EH (cell line): Measurements from ENCODE around the gene ZNF681.
"Not testable (repeated sequence)": the region's sequence is repeated elsewhere in the genome, so short reads cannot be mapped to it uniquely, and the experiment has no call there.

Experiments
- DNase-seq: peaks from one replicate; pipeline ENCODE4 v3.0.0-alpha.2; 2015; ENCODE audit warnings: low read depth

Gene ZNF681

GRCh38 chr19:23772675-23773063 lies 14.0 kb upstream of the ZNF681 start:
- no peak for DNase-seq

- peak; percentile 2 for DNase-seq
Measured at GRCh38 chr19:23771761-23772674, 13.3 kb upstream of the ZNF681 start.

DNA sequence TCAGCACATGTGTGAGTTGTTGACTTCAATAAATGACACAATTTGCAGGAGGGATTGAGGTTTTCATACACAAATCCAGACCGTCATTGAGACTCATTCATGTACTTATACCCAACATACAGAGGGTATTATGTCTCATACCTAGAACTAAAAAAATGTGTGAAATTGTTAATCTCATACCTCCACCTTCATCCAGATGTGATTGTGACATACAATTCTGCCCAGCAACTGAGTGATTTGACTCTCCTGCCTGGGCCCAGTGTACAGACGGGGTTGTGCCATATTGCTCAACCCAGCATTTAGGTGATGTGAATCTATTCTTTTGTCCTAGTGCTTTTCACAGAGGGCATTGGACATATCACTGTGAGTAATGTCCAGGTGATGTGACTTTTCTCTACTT lies 12.6 kb upstream of the ZNF681 start:
- no peak for DNase-seq

DNA sequence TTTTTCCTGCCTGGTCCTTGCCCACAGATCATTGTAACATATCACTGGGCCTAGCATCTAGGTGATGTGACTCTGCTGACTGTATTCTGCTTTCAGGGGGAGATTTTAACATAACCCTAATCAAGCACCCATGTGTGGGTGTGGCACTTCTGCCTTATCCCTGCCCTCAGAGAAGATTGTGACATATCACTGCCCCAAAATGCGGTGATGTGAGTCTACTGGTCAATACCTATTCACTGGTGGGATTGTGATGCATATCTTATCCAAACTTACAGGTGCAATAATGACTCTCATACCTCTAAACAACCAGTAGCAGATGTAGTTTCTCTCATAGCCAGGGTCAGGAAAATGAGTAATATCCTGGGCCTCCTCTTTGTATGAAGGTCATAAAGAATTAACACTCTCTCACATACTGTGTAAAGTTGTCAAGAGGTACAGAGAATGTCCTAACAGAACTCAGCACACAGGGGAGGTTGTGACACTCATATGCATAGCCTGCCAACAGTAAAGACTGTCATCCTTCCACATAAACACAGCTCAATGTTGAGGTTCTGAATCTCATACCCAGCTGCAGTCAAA lies 12.1 kb upstream of the ZNF681 start:
- DNase-seq: no peak

GRCh38 chr19:23769691-23770468 lies 11.2 kb upstream of the ZNF681 start:
- DNase-seq: no peak

GRCh38 chr19:23766951-23767350 lies 8.3 kb upstream of the ZNF681 start:
- no peak for DNase-seq

GRCh38 chr19:23764781-23765180 lies 6.1 kb upstream of the ZNF681 start:
- no peak for DNase-seq

- peak; percentile 47 for DNase-seq
Measured at GRCh38 chr19:23762884-23763711, 4.4 kb upstream of the ZNF681 start.

GRCh38 chr19:23762548-23762883 lies 3.8 kb upstream of the ZNF681 start:
- DNase-seq: no peak

GRCh38 chr19:23760326-23760725 lies 1.6 kb upstream of the ZNF681 start:
- DNase-seq: not testable (repeated sequence)

DNA sequence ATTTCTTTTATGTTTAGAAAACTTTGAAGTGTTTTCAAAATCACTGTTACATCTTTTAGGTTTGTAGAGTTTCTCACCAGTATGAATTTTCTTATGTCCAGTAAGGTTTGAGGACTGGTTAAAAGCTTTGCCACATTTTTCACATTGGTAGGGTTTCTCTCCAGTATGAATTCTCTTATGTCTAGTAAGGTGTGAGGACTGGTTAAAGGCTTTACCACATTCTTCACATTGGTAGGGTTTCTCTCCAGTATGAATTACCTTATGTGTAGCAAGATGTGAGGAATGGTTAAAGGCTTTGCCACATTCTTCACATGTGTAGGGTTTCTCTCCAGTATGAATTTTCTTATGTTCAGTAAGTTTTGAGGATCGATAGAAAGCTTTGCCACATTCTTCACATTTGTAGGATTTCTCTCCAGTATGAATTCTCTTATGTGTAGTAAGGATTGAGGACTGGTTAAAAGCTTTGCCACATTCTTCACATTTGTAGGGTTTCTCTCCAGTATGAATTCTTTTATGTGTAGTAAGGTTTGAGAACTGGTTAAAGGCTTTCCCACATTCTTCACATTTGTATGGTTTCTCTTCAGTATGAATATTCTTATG lies 15.0 kb downstream of the ZNF681 start:
- not testable (repeated sequence) for DNase-seq

DNA sequence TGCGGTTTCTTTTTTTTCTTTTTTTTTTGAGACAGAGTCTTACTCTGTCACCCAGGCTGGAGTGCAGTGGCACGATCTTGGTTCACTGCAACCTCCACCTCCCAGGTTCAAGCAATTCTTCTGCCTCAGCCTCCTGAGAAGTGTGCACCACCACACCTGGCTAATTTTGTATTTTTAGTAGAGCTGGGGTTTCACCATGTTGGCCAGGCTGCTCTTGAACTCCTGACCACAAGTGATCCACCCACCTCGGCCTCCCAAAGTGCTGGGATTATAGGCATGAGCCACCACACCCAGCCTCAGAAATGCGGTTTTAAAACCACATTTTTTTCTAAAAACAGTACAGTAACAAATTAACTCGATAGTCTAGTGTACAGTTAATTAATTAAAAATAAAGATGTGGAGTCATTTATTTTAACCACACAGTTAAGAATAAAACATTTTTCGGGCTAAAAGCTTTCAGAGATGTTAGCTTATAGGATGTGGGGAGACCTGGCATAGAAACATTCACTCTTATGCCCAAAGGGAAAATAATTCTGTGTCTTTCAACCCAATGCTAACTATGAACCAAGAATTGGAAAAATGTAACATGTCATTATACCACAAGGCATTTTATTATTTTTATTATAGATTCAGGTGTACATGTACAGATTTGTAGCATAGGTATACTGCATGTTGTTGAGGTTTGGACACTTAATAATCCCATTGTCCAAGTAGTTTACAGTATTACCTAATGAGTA lies 27.8 kb downstream of the ZNF681 start:
- not testable (repeated sequence) for DNase-seq

- not testable (repeated sequence) for DNase-seq
Measured at GRCh38 chr19:23724161-23724560, 34.5 kb downstream of the ZNF681 start.

- DNase-seq: no peak
Measured at GRCh38 chr19:23718802-23719201, 39.9 kb downstream of the ZNF681 start.

GRCh38 chr19:23716792-23717191 lies 41.9 kb downstream of the ZNF681 start:
- no peak for DNase-seq

DNA sequence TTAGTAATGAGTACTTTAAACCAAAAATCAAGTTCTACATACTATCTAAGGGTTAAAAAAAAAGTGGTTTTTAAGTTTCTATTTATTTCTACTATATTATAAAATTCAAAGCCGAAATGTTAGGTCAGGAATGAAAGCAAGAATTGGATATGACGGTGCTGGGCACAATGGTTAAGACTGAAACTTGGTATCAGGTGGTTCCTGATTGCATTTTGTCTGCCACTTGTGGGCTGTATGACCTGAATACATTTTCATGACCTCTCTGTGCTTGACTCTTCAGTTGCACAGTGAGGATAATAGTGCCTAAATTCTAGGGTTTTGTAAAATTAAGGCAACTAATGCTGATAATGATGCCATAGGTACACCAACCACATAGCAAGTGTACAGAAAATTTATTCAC lies 49.3 kb downstream of the ZNF681 start:
- DNase-seq: no peak

- DNase-seq: no peak
Measured at GRCh38 chr19:23706657-23707056, 52.0 kb downstream of the ZNF681 start.

GRCh38 chr19:23699521-23699860 lies 59.2 kb downstream of the ZNF681 start:
- peak; percentile 41 for DNase-seq

DNA sequence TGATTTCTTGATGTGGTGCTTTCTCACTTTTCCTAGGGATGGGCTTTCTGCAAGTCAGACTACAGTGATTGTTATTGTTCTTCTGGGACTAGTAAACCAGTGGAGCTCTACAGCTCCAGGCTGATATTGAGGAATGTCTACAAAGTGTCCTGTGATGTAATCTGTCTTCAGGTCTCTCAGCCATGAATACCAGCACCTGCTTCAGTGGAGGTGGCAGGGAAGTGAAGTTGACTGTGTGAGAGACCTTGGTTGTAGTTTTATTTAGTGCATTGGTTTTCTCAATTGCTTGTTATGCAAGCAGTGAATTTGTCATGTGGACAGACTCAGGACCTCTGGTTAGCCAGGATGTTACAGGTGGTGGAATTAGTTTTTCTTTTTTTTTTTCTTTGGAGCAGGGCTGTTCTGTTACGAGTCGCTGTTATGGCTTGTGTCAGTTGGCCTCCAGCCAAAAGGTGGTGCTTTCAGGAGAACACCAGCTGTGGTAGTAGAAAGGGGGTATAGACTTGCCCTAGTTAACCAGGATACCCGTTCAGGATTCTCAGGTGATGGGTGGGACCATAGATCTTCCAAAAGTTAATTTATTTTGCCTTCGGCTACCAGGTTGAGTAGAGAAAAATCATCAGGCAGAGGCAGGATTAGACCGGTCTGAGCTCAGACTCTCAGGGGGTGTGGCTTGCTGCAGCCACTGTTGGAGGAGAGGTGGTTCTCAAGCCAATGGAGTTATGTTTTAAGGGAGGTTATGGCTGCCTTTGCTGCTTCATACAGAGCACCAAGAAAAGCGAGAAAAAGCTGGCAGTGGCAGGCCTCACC lies 59.8 kb downstream of the ZNF681 start:
- DNase-seq: no peak

GRCh38 chr19:23692937-23693336 lies 65.8 kb downstream of the ZNF681 start:
- DNase-seq: not testable (repeated sequence)
